ENCODE data around the gene PLCD3. TPM values are rescaled to one million over a fixed set of nuclear protein-coding genes. Genes with fewer than 3 reads are reported as not detected.

PLCD3 gene, protein sequence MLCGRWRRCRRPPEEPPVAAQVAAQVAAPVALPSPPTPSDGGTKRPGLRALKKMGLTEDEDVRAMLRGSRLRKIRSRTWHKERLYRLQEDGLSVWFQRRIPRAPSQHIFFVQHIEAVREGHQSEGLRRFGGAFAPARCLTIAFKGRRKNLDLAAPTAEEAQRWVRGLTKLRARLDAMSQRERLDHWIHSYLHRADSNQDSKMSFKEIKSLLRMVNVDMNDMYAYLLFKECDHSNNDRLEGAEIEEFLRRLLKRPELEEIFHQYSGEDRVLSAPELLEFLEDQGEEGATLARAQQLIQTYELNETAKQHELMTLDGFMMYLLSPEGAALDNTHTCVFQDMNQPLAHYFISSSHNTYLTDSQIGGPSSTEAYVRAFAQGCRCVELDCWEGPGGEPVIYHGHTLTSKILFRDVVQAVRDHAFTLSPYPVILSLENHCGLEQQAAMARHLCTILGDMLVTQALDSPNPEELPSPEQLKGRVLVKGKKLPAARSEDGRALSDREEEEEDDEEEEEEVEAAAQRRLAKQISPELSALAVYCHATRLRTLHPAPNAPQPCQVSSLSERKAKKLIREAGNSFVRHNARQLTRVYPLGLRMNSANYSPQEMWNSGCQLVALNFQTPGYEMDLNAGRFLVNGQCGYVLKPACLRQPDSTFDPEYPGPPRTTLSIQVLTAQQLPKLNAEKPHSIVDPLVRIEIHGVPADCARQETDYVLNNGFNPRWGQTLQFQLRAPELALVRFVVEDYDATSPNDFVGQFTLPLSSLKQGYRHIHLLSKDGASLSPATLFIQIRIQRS
- 6.2 TPM for total RNA-seq (ENCODE audit: unreplicated experiment)
- long read RNA-seq, full-length matches to known transcripts = 1 of 1 reads
- long read RNA-seq, partial matches to known transcripts = 0 of 1 reads
- long read RNA-seq, other reads (novel, unspliced or antisense) = 0 of 1 reads

DNA sequence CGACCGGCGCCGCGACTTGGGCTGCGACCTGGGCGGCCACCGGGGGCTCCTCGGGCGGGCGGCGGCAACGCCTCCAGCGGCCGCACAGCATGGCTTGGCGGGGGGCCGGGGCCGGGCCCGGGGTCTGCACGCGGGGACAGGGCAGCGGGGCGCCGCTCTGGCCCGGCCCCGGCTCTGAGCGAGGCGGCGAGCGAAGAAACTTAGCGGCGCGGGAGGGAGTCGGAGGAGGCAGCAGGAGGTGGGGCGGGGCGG, at the start of gene PLCD3:
Gene PLCD3 (minus strand): TSS at position 196 of the 252 bp plus-strand sequence. CDS start 105 bp downstream, at position 91.
- Mint-ChIP-seq H3K36me3 (ENCODE audit: unreplicated experiment) (no peaks in the 10 kb centered on the region), H3K27ac (ENCODE audit: unreplicated experiment) (no peak within 1 kb of the TSS), H3K27me3 (ENCODE audit: unreplicated experiment) (peaks cover 4% of the 10 kb centered on the region), H3K4me1 (ENCODE audit: low read depth, unreplicated experiment) (peaks cover 5% of the 10 kb centered on the region), H3K4me3 (ENCODE audit: unreplicated experiment) (peak within 1 kb of the TSS; percentile 80), H3K9me3 (ENCODE audit: unreplicated experiment) (peaks cover 7% of the 10 kb centered on the region)
- no peak for DNase-seq
- TF ChIP-seq, protein P1, sequence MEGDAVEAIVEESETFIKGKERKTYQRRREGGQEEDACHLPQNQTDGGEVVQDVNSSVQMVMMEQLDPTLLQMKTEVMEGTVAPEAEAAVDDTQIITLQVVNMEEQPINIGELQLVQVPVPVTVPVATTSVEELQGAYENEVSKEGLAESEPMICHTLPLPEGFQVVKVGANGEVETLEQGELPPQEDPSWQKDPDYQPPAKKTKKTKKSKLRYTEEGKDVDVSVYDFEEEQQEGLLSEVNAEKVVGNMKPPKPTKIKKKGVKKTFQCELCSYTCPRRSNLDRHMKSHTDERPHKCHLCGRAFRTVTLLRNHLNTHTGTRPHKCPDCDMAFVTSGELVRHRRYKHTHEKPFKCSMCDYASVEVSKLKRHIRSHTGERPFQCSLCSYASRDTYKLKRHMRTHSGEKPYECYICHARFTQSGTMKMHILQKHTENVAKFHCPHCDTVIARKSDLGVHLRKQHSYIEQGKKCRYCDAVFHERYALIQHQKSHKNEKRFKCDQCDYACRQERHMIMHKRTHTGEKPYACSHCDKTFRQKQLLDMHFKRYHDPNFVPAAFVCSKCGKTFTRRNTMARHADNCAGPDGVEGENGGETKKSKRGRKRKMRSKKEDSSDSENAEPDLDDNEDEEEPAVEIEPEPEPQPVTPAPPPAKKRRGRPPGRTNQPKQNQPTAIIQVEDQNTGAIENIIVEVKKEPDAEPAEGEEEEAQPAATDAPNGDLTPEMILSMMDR (IDR thresholded peaks at IDR 0.05; ENCODE audit: partially characterized antibody, unreplicated experiment) = no peak

DNA sequence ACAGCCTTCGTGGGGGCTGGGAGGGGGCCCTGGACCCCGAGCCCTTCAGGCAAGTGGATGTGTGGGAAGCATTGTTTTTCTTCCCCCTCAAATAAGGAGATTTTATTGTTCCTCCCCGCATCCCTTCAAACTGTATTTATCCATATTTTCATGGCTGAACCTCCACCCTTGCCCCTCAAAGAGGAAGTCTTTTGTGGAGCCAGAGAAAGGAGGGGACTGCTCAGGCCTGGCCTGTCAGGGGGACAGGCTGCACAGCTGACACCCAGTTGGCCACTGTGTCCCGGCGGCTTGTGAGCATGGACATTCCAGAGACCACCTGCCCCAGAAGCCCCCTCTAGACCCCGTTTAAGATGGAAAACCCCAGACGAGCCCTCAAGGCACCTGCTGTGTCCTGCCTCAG, 45.2 kb upstream of the PLCD3 start:
- H3K4me1 Mint-ChIP-seq (ENCODE audit: low read depth, unreplicated experiment) = no peaks in the 10 kb centered on the region
- H3K36me3 Mint-ChIP-seq (ENCODE audit: unreplicated experiment) = no peaks in the 10 kb centered on the region
- H3K27ac Mint-ChIP-seq (ENCODE audit: unreplicated experiment) = no peak overlapping the region
- peaks cover 2% of the 10 kb centered on the region for H3K27me3 Mint-ChIP-seq (ENCODE audit: unreplicated experiment)
- no peaks in the 10 kb centered on the region for H3K9me3 Mint-ChIP-seq (ENCODE audit: unreplicated experiment)
- H3K4me3 Mint-ChIP-seq (ENCODE audit: unreplicated experiment) = no peak overlapping the region
- no peak for DNase-seq
- TF ChIP-seq, protein P1 (IDR thresholded peaks at IDR 0.05; ENCODE audit: partially characterized antibody, unreplicated experiment) = no peak

DNA sequence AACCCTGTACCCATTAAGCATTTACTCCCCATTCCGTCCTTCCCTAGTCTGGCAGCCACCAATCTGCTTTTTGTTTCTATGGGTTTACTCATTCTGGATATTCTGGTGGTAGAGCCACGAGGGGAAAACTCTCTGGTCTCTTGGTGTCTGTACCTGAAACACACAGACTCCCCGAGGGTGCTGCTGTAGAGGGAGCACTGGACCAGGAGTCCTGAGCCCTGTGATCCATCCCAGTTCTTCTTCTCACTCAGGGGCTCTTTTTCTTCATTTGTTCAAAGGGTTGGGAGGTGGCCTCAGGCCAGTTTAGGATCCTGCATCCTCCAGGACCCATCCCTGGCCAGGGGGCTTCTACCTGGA, 43.4 kb upstream of the PLCD3 start:
- H3K27ac Mint-ChIP-seq (ENCODE audit: unreplicated experiment) = no peak overlapping the region
- DNase-seq = no peak
- peaks cover 4% of the 10 kb centered on the region for H3K4me1 Mint-ChIP-seq (ENCODE audit: low read depth, unreplicated experiment)
- no peaks in the 10 kb centered on the region for H3K9me3 Mint-ChIP-seq (ENCODE audit: unreplicated experiment)
- H3K36me3 Mint-ChIP-seq (ENCODE audit: unreplicated experiment) = no peaks in the 10 kb centered on the region
- peaks cover 2% of the 10 kb centered on the region for H3K27me3 Mint-ChIP-seq (ENCODE audit: unreplicated experiment)
- TF ChIP-seq, protein P1 (IDR thresholded peaks at IDR 0.05; ENCODE audit: partially characterized antibody, unreplicated experiment) = no peak
- no peak overlapping the region for H3K4me3 Mint-ChIP-seq (ENCODE audit: unreplicated experiment)

DNA sequence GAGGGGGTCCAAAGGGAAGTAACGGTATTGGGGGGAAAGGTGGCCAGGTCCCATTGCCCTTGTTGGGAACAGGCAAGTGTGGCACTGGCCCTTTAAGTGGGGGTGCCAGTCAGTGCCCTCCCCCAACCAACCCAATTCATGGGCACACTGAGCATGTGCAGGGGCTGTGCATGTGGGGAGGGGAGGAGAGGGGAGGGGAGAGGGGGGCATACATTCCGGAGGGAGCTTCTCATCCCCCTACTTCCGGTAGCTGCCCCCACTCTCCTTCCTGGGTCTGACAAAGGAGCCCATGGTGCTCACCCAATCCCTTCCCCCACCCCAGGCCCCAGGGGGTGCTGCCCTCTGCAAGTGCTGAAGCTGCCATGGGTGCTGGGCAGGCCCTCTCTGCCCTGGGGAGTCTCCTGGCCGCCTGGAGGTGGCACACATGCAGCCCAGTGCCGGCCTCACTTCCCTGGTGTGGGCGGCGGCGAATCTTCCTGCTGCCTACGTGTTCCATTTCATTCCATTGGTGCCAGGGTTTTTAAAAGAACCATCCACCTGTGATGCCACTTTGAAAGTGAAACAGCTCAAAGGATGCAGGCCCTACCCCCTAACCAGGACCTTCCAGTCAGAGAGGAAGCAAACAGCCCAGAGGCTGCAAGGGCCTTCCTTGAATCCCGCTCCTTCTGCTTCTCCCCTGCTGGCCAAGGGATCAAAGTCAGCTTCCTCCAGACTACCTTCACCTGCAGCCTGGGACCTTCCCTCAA, 40.4 kb upstream of the PLCD3 start:
- no peaks in the 10 kb centered on the region for H3K9me3 Mint-ChIP-seq (ENCODE audit: unreplicated experiment)
- H3K4me1 Mint-ChIP-seq (ENCODE audit: low read depth, unreplicated experiment) = peaks cover 5% of the 10 kb centered on the region
- no peak overlapping the region for H3K27ac Mint-ChIP-seq (ENCODE audit: unreplicated experiment)
- peak; percentile 19 for DNase-seq
- H3K27me3 Mint-ChIP-seq (ENCODE audit: unreplicated experiment) = no peaks in the 10 kb centered on the region
- peak overlapping the region; percentile 42 for H3K4me3 Mint-ChIP-seq (ENCODE audit: unreplicated experiment)
- no peaks in the 10 kb centered on the region for H3K36me3 Mint-ChIP-seq (ENCODE audit: unreplicated experiment)
- TF ChIP-seq, protein P1 (IDR thresholded peaks at IDR 0.05; ENCODE audit: partially characterized antibody, unreplicated experiment) = no peak

Data from glutamatergic neuron (in vitro differentiated cells).